GM23338 (cell line): ENCODE data around the gene AMZ1. TPM values are rescaled to one million over a fixed set of nuclear protein-coding genes. Genes with fewer than 3 reads are reported as not detected.

Source experiments
- ATAC-seq: fragments of 200-7000 bp; cut with Tn5 transposase; 3 replicates; pipeline ENCODE4 v1.9.1; 2020
- DNase-seq: peaks from one replicate; pipeline ENCODE4 v3.0.0-alpha.2; 2015; ENCODE audit warnings: low spot score
- H2AFZ ChIP-seq: fragments of 200-600 bp; sonication (generic); 2 replicates; pipeline ENCODE4 v1.8.0; 2016; ENCODE audit warnings: antibody characterized with exemption, mild to moderate bottlenecking, moderate library complexity
- H3F3A ChIP-seq: fragments of 200-600 bp; sonication (generic); replicated peaks from 2 replicates; pipeline ENCODE4 v1.8.0; 2017; ENCODE audit warnings: antibody characterized with exemption, mixed run types, low read depth
- H3K27ac ChIP-seq: fragments of 200-600 bp; sonication (generic); 2 replicates; pipeline ENCODE4 v1.6.1; 2016; ENCODE audit warnings: low read depth
- H3K27me3 ChIP-seq: fragments of 200-600 bp; sonication (generic); 2 replicates; pipeline ENCODE4 v1.8.0; 2016; ENCODE audit warnings: mild to moderate bottlenecking, mixed run types, moderate library complexity; ENCODE audit not compliant: insufficient read depth
- H3K36me3 ChIP-seq: fragments of 200-600 bp; sonication (generic); 2 replicates; pipeline ENCODE4 v1.8.0; 2016; ENCODE audit warnings: mild to moderate bottlenecking; ENCODE audit not compliant: insufficient read depth
- H3K4me1 ChIP-seq: fragments of 200-600 bp; sonication (generic); 2 replicates; pipeline ENCODE4 v1.8.0; 2016; ENCODE audit warnings: mild to moderate bottlenecking, moderate library complexity; ENCODE audit not compliant: insufficient read depth
- H3K4me2 ChIP-seq: fragments of 200-600 bp; sonication (generic); 2 replicates; pipeline ENCODE4 v1.7.1; 2017; ENCODE audit warnings: mixed run types
- H3K4me3 ChIP-seq: fragments of 200-600 bp; sonication (generic); 2 replicates; pipeline ENCODE4 v1.6.1; 2016; ENCODE audit warnings: mixed run types
- H3K79me2 ChIP-seq: fragments of 200-600 bp; sonication (generic); replicated peaks from 2 replicates; pipeline ENCODE4 v1.8.0; 2017; ENCODE audit warnings: mild to moderate bottlenecking; ENCODE audit not compliant: insufficient read depth
- H3K9me2 ChIP-seq: fragments of 200-600 bp; sonication (generic); 2 replicates; pipeline ENCODE4 v1.8.0; 2017; ENCODE audit not compliant: insufficient read depth
- H4K20me1 ChIP-seq: fragments of 200-600 bp; sonication (generic); replicated peaks from 2 replicates; pipeline ENCODE4 v1.8.0; 2017; ENCODE audit warnings: mild to moderate bottlenecking; ENCODE audit not compliant: insufficient read depth
- H3K27ac Mint-ChIP-seq: 2 replicates; pipeline ENCODE4 v1.8.0; 2020; ENCODE audit warnings: inconsistent platforms, mild to moderate bottlenecking, moderate library complexity, mixed read lengths
- H3K27me3 Mint-ChIP-seq: 3 replicates; pipeline ENCODE4 v1.8.0; 2022; ENCODE audit warnings: low read depth, mild to moderate bottlenecking, moderate library complexity, mixed read lengths, inconsistent platforms; ENCODE audit not compliant: insufficient read depth, poor library complexity
- H3K36me3 Mint-ChIP-seq: 3 replicates; pipeline ENCODE4 v1.8.0; 2021; ENCODE audit warnings: low read depth, mild to moderate bottlenecking, inconsistent platforms, moderate library complexity, mixed read lengths
- H3K4me1 Mint-ChIP-seq: 3 replicates; pipeline ENCODE4 v1.8.0; 2020; ENCODE audit warnings: mild to moderate bottlenecking, inconsistent platforms, mixed read lengths
- H3K4me3 Mint-ChIP-seq: 3 replicates; pipeline ENCODE4 v1.8.0; 2021; ENCODE audit warnings: moderate library complexity, mild to moderate bottlenecking, inconsistent platforms, mixed read lengths
- H3K9me3 Mint-ChIP-seq: 3 replicates; pipeline ENCODE4 v1.8.0; 2020; ENCODE audit warnings: moderate library complexity, mild to moderate bottlenecking, inconsistent platforms, mixed read lengths
- CREB1 ChIP-seq: fragments of 250-450 bp; sonication (Bioruptor Pico); IDR thresholded peaks from 2 replicates; pipeline ENCODE4 v1.5.0; 2020; ENCODE audit warnings: low read depth, mild to moderate bottlenecking, moderate library complexity
- CTCF ChIP-seq, 2 experiments: fragments of 200-600 bp in 1 of 2; sonication (generic) in 1 of 2; conservative IDR thresholded peaks; 2 replicates each; pipeline versions ENCODE4 v1.5.1 to v1.6.1; 2016 to 2017; ENCODE audit warnings: antibody characterized with exemption in 2 of 2, low read depth in 2 of 2, mild to moderate bottlenecking in 2 of 2, moderate library complexity in 1 of 2
- ETS1 ChIP-seq: IDR thresholded peaks from 2 replicates; pipeline ENCODE4 v1.6.1; 2016; ENCODE audit warnings: antibody characterized with exemption
- EZH2 ChIP-seq: fragments of 200-600 bp; sonication (generic); IDR thresholded peaks from one replicate; pipeline ENCODE4 v1.8.0; 2017; ENCODE audit warnings: antibody characterized with exemption, mild to moderate bottlenecking, low read depth; ENCODE audit not compliant: unreplicated experiment
- EZH2phosphoT487 ChIP-seq: fragments of 200-600 bp; sonication (generic); IDR thresholded peaks from one replicate; pipeline ENCODE4 v1.8.1; 2018; ENCODE audit warnings: antibody characterized with exemption; ENCODE audit not compliant: unreplicated experiment
- NANOG ChIP-seq: IDR thresholded peaks from 2 replicates; pipeline ENCODE4 v1.6.1; 2016; ENCODE audit warnings: antibody characterized with exemption, borderline replicate concordance
- POLR2AphosphoS5 ChIP-seq: IDR thresholded peaks from 2 replicates; pipeline ENCODE4 v1.6.1; 2016; ENCODE audit warnings: antibody characterized with exemption, low read depth
- REST ChIP-seq: IDR thresholded peaks from one replicate; pipeline ENCODE4 v1.6.1; 2018; ENCODE audit warnings: antibody characterized with exemption; ENCODE audit not compliant: unreplicated experiment
- STAT1 ChIP-seq: IDR thresholded peaks from one replicate; pipeline ENCODE4 v1.6.1; 2016; ENCODE audit warnings: antibody characterized with exemption; ENCODE audit not compliant: unreplicated experiment
- ZNF114 ChIP-seq: fragments of 250-450 bp; sonication (Bioruptor Pico); IDR thresholded peaks from 2 replicates; pipeline ENCODE4 v1.5.0; 2020; ENCODE audit warnings: mild to moderate bottlenecking, moderate library complexity
- ZNF462 ChIP-seq: fragments of 250-450 bp; sonication (Bioruptor Pico); IDR thresholded peaks from 2 replicates; pipeline ENCODE4 v1.5.0; 2020; ENCODE audit warnings: mild to moderate bottlenecking, moderate library complexity
- polyA plus RNA-seq: library from polyadenylated mRNA; unstranded; fragments of >200 nt; fragmentation: Nextera tagmentation; extraction: Ambion mirVana; gene quantifications from 2 replicates; pipeline ENCODE4 v1.2.1, GENCODE V29; 2016
- total RNA-seq: library from RNA; depleted of rRNA; stranded (reverse); fragments of >200 nt; shearing (Covaris generic); gene quantifications from 2 replicates; pipeline ENCODE4 v1.2.3, GENCODE V29; 2014

Gene AMZ1
- total and polyA plus RNA-seq, 2 experiments from 2014 or later = 0.73 to 4.5 TPM

GRCh38 chr7:2754086-2754485 lies 66.1 kb downstream of the AMZ1 start (continued):
- TF ChIP-seq ZNF462 (CRISPR knock-in tag) (no peak), ETS1 (no peak)

- H3K27ac Mint-ChIP-seq = peak overlapping the region; percentile 25; the same call in 1 of the 2 replicates
- Histone ChIP-seq H3K4me1 (peaks cover 15% of the 10 kb centered on the region), H3K4me2 (no peak overlapping the region), H2AFZ (no peak overlapping the region), H3K27me3 (no peaks in the 10 kb centered on the region), H3K4me3 (no peak overlapping the region), H4K20me1 (0 out of 2 replicates have a peak, but pooled peaks cover 7% of the 10 kb centered on the region), H3K27ac (no peak overlapping the region), H3F3A (no peaks in the 10 kb centered on the region), H3K36me3 (no peaks in the 10 kb centered on the region; the same call in 1 of the 2 replicates), H3K9me2 (no peaks in the 10 kb centered on the region), H3K79me2 (peaks cover 92% of the 10 kb centered on the region)
- H3K4me1 Mint-ChIP-seq = peaks cover 31% of the 10 kb centered on the region
- H3K36me3 Mint-ChIP-seq = peaks cover 38% of the 10 kb centered on the region
- DNase-seq = no peak
- ATAC-seq = no peak
- H3K9me3 Mint-ChIP-seq = no peaks in the 10 kb centered on the region
- no peak overlapping the region for H3K4me3 Mint-ChIP-seq
- H3K27me3 Mint-ChIP-seq = peaks cover 4% of the 10 kb centered on the region
- no peak for TF ChIP-seq EZH2phosphoT487
- TF ChIP-seq EZH2 = no peak
- no peak for TF ChIP-seq CREB1 (CRISPR knock-in tag)
- no peak for TF ChIP-seq STAT1
- no peak for TF ChIP-seq REST
- TF ChIP-seq NANOG = no peak
- no peak for TF ChIP-seq ZNF114 (CRISPR knock-in tag)
- TF ChIP-seq POLR2AphosphoS5 = no peak
- TF ChIP-seq CTCF (conservative IDR thresholded peaks at IDR 0.05; ENCODE audit: low read depth in 2 of 2) = no peak
These were observed 66.9 kb downstream of the AMZ1 start for GRCh38 chr7:2754912-2755311.
